HG03558 (cell line): Measurements from ENCODE around the gene FAM241A.
A peak's percentile ranks its signal among the peaks of the same experiment; 100 is the strongest.
"Not testable (repeated sequence)": the region's sequence is repeated elsewhere in the genome, so short reads cannot be mapped to it uniquely, and the experiment has no call there.

Experiments used
- ATAC-seq: cut with Tn5 transposase; IDR thresholded peaks from one replicate; pipeline ENCODE4 v1.9.1; 2021; ENCODE audit warnings: moderate number of reproducible peaks; ENCODE audit not compliant: unreplicated experiment; ENCODE audit errors: extremely low read depth

Gene FAM241A

DNA sequence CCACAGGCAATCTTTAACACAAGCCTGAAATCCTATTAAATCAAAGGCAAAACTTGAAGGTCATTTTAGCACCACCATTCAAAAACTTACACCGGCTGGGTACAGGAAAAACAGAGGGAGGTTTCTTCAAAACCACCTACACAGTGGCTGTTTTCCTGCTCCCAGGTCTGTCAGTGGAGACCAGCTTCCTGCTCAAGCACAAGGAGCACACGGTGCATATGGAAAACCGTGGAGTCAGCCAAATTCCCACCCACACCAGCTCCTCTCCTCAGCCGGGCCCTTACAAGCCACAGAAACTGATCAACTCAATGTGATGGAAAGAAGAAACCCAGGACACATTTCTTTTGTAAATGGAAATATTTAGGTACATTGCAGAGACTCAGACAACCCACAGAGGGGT is 14.3 kb upstream of the FAM241A start:
- no peak for ATAC-seq

DNA sequence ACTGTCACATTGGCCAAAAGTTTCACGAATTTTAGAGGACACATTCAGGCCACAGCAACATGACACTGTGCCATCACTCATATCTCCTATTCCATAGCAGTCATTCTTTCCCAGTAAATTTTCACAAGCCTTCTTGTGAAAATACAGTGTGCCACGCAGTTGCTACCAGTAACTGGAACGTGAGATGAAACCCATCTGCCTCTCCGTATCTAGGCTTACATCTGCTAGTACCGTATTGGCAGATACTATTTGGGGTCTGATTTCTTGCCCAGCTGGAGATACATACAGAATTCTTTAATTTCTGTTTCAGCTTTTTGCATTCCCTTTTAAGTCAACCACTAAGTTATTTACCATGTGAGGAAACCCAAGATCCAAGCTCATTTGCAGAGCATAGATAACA is 8.7 kb upstream of the FAM241A start:
- no peak for ATAC-seq

- ATAC-seq = no peak
Measured at GRCh38 chr4:112138538-112138937, 6.7 kb upstream of the FAM241A start.

DNA sequence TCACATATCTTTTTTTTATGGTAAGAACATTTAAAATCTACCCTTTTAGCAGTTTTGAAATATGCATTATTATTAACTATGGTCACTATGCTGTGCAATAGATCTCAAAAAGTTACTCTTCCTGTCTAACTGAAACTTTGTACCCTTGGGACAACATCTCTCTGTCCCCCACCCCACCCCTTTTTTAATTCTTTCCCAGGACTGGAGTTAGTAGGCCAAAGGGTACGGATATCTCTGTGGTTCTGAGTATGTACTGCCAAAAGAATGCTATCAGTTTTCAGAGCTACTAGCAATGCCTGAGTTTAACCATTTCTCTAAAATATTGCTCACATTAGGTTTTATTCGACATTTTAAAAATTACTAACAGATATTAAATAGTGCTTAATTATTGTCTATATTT is 4.7 kb upstream of the FAM241A start:
- no peak for ATAC-seq

DNA sequence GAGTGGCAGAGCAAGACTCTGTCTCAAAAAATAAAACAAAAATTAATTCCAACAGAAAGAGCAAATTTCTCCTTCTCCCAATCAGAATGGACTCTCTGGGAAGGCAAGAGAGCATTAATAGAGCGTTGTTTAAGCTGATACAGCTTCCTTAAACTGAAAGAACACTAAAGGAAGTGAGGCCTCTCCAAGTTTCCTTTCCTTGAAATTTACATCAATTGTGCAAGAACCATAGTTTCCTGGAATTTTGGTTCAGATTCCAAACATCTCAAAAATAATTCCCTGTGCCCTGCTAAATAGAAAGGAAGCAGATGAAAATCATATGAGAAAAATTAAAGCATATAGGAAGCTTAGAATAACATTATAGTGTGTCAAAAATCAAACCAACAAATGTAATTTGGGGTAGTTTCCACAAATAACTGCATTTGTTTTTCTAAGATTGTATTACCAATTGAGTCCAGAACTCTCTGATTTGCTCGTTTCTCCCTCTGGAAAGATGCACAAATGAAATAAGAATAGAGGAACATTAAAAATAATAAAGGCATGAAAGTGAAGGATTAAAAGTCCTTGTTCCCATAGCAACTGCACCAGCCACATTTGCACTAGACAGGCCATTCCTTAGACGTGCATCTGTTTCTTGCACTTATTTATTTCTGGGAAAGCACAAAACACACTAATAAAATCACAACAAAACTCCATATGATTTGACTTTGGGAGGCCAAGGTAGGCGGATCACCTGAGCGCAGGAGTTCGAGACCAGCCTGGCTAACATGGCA is 3.7 kb upstream of the FAM241A start:
- ATAC-seq = no peak

- no peak for ATAC-seq
Measured at GRCh38 chr4:112142182-112142581, 3.1 kb upstream of the FAM241A start.

DNA sequence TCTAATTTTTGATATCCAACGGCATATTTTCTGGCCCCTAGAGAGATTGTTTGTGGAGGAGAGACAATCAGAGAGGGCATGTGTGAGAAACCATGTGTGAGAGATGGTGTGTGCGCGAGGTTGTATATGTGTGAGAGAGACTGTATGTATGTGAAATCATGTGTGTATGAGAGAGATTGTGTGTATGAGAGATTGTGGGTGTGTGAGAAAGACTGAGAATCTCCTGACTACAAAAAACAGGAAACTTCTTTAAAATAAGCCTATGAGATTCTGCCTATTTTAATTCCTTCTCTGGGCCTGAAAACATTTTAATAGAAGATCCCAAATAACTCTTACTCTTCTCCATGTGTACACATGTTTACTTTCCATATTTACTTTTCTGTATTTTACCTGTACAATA is 1.5 kb upstream of the FAM241A start:
- no peak for ATAC-seq

DNA sequence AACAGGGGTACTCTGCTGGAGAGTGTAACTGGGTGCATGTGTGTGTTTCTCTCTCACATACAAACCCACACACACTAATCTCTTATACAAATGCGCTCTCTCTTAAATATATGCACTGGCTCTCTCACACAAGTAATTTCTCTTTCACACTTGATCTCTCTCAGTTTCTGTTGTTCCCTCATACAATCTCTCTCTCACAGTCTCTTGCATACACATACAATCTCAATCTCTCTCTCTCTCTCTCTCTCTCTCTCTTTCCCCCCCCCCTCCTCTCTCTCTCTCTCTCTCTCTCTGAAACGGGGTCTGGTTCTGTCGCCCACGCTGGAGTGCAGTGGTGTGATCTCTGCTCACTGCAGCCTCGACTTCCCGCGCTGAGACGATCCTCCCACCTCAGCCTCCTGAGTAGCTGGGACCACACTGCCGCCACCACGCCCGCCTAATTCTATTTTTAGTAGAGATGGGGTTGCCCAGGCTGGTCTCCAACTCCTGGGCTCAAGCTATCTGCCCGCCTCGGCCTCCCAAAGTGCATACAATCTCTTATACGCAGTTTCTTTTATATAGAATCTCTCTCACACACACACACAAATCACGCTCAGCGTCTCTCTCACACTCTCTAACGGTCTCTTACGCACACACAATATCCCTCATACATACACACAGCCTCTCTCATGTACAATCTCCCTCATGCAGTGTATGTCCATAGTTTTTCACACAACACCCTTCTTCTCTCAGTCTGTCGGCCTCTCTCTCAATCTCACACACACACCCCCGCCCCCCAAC is 518 bp upstream of the FAM241A start:
- ATAC-seq = no peak

DNA sequence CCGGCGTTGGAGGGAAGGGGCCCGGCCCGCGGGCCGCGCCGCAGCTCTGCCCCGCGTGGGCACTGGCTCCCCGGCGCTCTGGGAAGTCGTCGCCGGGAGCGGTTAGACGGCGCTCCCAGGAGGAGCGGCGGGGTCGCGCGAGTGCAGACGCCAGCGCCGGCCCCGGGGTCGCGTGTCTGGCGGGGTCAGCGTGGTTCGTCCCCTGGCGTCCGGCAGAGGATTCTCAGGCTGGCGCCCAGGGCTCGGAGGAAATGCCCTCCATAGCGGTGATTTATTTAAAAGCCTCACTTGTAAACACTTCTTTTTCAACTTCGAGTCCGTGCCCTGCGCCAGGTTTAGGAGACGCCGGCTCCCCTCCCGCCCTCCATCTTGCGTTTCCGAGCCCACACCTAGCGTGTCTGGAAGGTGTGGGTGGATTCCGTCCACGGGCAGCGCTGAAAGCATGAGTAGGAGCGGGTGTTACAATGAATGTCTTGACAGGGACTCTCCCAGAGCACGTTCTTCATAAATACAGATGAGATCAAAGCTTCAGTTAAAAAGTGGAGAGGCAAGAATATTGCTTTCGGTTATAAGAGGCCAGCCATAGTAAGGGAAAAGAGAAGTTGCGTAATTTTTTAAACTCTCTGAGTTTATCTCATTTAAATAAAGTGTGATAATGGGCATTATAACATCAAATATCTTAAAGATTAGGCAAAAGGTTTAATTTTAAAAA is 692 bp downstream of the FAM241A start:
- ATAC-seq = peak; percentile 41

DNA sequence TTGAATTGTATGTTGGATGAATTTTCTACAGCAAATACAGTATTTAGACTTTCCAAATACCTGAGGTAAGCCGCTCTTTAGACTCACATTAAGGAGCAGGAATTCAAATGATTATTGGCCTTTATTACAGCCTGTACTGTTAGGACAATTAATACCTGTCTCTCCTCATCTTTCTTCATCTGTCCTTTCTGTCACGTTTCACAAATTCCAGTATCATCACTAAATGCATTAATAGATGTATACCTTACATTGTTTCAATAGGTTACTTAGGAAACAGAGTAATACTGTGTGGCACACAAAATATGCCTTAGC is 1.2 kb downstream of the FAM241A start:
- no peak for ATAC-seq

GRCh38 chr4:112147697-112148096 is 2.4 kb downstream of the FAM241A start:
- ATAC-seq = no peak

GRCh38 chr4:112150920-112151319 is 5.7 kb downstream of the FAM241A start:
- no peak for ATAC-seq

DNA sequence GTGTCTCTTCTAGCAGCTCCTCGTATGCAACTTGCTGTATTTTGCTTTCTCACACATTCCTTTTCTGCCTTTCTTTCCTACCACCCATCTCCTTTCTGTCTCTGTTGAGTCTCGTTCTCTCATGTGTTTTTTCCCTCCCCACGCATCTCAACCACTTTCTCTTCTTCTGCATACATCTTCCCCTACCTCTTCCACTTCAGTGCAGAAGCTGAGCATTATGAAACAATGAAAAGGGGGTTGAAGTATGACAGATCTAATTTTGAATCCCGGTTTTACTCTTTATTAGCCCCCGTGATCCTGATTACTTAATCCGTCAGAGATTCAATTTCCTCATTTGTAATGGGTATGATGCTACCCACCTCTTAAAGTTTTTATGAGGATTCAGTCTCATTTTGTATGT is 7.3 kb downstream of the FAM241A start:
- ATAC-seq = no peak

DNA sequence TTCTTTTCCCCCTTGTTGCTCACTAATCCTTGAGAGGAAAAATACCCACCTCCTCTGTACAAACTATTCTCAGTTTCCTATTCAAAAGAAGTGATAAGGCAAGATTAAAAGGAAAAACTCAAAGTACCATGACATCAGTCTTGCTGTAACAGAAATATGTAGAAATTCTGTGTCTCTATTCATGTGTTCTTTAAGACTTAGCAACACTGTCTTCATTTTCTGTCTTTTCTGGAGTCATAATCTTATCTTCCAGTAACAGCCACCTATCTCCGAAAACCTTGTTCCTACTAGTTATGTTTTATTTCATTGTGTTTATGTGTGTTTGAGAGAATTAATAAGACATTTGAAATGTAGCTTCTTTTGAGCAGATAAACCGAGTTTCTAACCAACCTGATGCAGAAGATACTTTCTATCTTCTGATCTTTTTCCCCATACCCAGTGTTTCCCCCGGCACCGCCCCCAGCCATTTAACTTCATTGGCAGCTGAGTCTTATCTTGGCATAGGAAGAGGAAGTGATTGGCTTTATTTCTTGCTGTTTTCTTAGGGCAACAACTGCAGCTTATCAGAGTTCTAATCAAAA is 8.0 kb downstream of the FAM241A start:
- ATAC-seq = no peak

GRCh38 chr4:112156112-112156511 is 10.9 kb downstream of the FAM241A start:
- no peak for ATAC-seq

DNA sequence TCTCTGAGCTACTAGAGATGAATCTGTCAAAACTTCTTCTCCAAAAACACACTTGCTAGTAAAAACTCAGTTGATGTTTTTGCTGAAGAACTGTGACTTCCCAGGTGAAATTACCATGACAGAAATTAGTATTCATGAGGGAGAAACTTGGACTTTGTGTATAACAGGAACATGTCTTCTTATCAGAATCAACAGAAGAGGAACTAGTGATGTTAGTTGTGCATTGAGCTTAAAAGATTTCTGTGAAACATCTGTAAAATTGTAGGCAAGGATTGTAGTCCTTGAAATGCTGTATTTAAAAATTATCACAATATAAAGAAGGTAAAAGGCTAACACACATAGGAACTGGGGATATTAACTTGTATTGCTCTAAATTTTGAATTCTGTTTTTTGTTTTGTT is 11.3 kb downstream of the FAM241A start:
- no peak for ATAC-seq

DNA sequence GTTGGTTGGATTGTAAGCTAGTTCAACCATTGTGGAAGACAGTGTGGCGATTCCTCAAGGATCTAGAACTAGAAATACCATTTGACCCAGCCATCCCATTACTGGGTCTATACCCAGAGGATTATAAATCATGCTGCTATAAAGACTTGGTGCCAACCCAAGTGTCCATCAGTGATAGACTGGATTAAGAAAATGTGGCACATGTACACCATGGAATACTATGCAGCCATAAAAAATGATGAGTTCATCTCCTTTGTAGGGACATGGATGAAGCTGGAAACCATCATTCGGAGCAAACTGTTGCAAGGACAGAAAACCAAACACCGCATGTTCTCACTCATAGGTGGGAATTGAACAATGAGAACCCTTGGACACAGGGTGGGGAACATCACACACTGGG is 18.5 kb downstream of the FAM241A start:
- ATAC-seq = not testable (repeated sequence)

DNA sequence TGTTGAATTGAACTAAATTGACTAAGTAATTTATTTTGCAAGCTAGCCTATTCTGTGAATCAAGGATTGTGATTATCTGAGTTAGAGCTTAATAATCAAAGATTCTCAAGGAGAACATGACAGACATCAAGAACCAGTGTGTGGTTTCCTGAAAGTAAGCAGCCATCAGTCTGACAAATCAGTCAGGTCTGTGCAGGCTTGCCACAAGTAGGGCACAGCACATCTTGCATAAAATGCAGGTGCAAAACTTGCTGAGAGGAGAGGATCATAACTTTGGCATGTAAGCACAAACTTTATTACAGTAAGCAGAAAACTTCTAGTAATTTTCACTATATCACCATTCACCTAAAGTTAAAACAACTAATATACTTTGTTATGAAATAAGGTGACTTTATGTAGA is 22.5 kb downstream of the FAM241A start:
- no peak for ATAC-seq

DNA sequence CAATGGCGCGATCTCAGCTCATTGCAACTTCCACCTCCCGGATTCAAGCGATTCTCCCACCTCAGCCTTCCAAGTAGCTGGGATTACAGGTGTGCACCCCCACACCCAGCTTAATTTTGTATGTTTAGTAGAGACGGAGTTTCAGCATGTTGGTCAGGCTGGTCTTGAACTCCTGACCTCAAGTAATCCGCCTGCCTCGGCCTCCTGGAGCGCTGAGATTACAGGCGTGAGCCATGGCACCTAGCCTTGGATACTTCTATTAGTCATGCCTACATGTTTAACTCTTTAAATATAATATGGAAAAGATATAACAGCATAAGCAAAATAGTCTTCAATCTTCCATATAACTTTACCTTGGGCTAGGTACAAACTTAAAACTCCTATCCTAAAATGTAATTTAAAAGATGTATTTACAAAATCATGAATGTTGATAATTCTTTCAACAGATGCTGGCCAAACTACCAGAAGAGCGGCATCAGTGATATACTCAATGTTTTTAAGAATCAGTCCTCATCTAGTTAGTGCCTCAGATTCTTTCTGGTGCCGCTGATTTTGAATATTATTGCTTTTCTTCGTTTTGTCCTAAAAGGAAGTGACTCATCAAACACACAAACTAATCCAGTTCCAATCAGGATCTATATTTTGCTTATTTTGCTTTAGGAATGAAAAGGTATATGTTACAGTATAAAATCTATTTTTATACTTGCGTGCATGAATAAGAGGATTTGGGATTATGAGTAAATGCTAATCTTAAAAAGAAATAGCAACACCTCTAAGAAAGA is 23.7 kb downstream of the FAM241A start:
- ATAC-seq = no peak

GRCh38 chr4:112170451-112170993 is 25.3 kb downstream of the FAM241A start:
- ATAC-seq = no peak
